Sigmoid colon (tissue), 7 donors: ENCODE measurements around the gene PRR20G. TPM values are rescaled to one million over a fixed set of nuclear protein-coding genes. Genes with fewer than 3 reads are reported as not detected.

Experiments used
- DNase-seq: peaks from one replicate; pipeline ENCODE4 v3.0.0-alpha.2; 2019
- H3K27ac ChIP-seq, 4 donors: fragments of 200-600 bp; sonication (generic); one replicate each; pipeline ENCODE4 v1.5.1; 2016 to 2019; ENCODE audit warnings: mild to moderate bottlenecking in 1 of 4
- H3K27me3 ChIP-seq, 3 donors: fragments of 200-600 bp; sonication (generic); one replicate each; pipeline ENCODE4 v1.5.1; 2019; ENCODE audit warnings: mild to moderate bottlenecking in 1 of 3
- H3K36me3 ChIP-seq, 4 donors: fragments of 200-600 bp; sonication (generic); one replicate each; pipeline ENCODE4 v1.5.1; 2016 to 2019
- H3K4me1 ChIP-seq, 4 donors: fragments of 200-600 bp; sonication (generic); one replicate each; pipeline ENCODE4 v1.5.1; 2017 to 2019
- H3K4me3 ChIP-seq, 4 donors: fragments of 200-600 bp; sonication (generic); one replicate each; pipeline ENCODE4 v1.5.1; 2017 to 2019; ENCODE audit warnings: mild to moderate bottlenecking in 2 of 4, moderate library complexity in 1 of 4
- H3K9me3 ChIP-seq, 4 donors: fragments of 200-600 bp in 3 of 4; sonication (generic) in 3 of 4; one replicate each; pipeline versions ENCODE4 v1.5.1 to v1.6.1; 2013 to 2019
- CTCF ChIP-seq, 4 experiments: fragments of 450-650 bp in 3 of 4; fragments of 200-600 bp in 1 of 4; IDR thresholded peaks; one replicate each; pipeline ENCODE4 v1.5.1; 2016 to 2019; ENCODE audit warnings: antibody characterized with exemption in 4 of 4, mild to moderate bottlenecking in 3 of 4, moderate library complexity in 2 of 4
- EP300 ChIP-seq, 4 donors: sonication (generic); formaldehyde crosslinking; IDR thresholded peaks; one replicate each; pipeline ENCODE4 v1.6.1; 2017; ENCODE audit warnings: antibody characterized with exemption in 4 of 4
- POLR2A ChIP-seq, 2 donors: fragments of 450-650 bp; IDR thresholded peaks; one replicate each; pipeline ENCODE4 v1.6.1; 2016; ENCODE audit warnings: antibody characterized with exemption in 2 of 2, mild to moderate bottlenecking in 2 of 2, moderate library complexity in 2 of 2
- POLR2AphosphoS5 ChIP-seq, 4 donors: sonication (generic); formaldehyde crosslinking; IDR thresholded peaks; one replicate each; pipeline ENCODE4 v1.6.1; 2017; ENCODE audit warnings: antibody characterized with exemption in 4 of 4
- WGBS, 2 donors: extraction: QIAGEN DNeasy Blood & Tissue Kit; methylation state at CpG; one replicate each; pipeline ENCODE4 v1.1.7; 2013; 5-methylcytosine and 5-hydroxymethylcytosine counted together
- intact Hi-C: fragments of 100-400 bp; cut with DNase I; formaldehyde crosslinking; loops from one replicate; pipeline ENCODE4 v1.15.1; 2023
- polyA plus RNA-seq, 3 donors: library from polyadenylated mRNA; stranded (reverse); fragments of 200-250 nt; gene quantifications; one replicate each; pipeline ENCODE4 v1.2.3, GENCODE V29; 2013
- total RNA-seq, 4 donors: library from RNA; depleted of rRNA; stranded (reverse); fragments of >200 nt; gene quantifications; one replicate each; pipeline ENCODE4 v1.1.0, GENCODE V29; 2016
- donor health status: healthy with polysubstance abuse.
- donor health status: Bipolar disorder and iron deficiency.
- donor health status: healthy.

Gene PRR20G
- total and polyA plus RNA-seq, 7 donors, result not detected

GRCh38 chr3:127306361-127307111 is 18.7 kb upstream of the PRR20G start:
- H3K27me3 ChIP-seq, result peaks cover 0 to 16% (median 4%) of the 10 kb centered on the region in 3 donors
- H3K4me3 ChIP-seq, result no peak overlapping the region
- TF ChIP-seq CTCF (IDR thresholded peaks at IDR 0.05) (no peak), POLR2A (IDR thresholded peaks at IDR 0.05) (no peak), POLR2AphosphoS5 (IDR thresholded peaks at IDR 0.05) (no peak), EP300 (IDR thresholded peaks at IDR 0.05) (no peak)
- DNase-seq, result no peak
- no peaks in the 10 kb centered on the region for H3K9me3 ChIP-seq
- WGBS, 2 donors, result 84 to 87% methylated on average over 18 of the region's 18 CpGs
- H3K36me3 ChIP-seq, result no peaks in the 10 kb centered on the region
- no peak overlapping the region for H3K27ac ChIP-seq
- intact Hi-C loops, result no loop called here
- H3K4me1 ChIP-seq, result no peaks in the 10 kb centered on the region

GRCh38 chr3:127305499-127306060 is 17.7 kb upstream of the PRR20G start:
- Histone ChIP-seq H3K4me1 (no peaks in the 10 kb centered on the region), H3K27me3 (peaks cover 0 to 16% (median 4%) of the 10 kb centered on the region in 3 donors), H3K4me3 (no peak overlapping the region), H3K9me3 (no peaks in the 10 kb centered on the region), H3K27ac (no peak overlapping the region), H3K36me3 (no peaks in the 10 kb centered on the region)
- no peak for DNase-seq
- intact Hi-C loops, result no loop called here
- TF ChIP-seq POLR2A (IDR thresholded peaks at IDR 0.05) (no peak), EP300 (IDR thresholded peaks at IDR 0.05) (no peak), CTCF (IDR thresholded peaks at IDR 0.05) (no peak), POLR2AphosphoS5 (IDR thresholded peaks at IDR 0.05) (no peak)
- 62 to 70% methylated on average over 9 of the region's 9 CpGs for WGBS, 2 donors

- Histone ChIP-seq H3K4me3 (no peak overlapping the region), H3K27ac (no peak overlapping the region), H3K9me3 (no peaks in the 10 kb centered on the region), H3K36me3 (no peaks in the 10 kb centered on the region), H3K27me3 (peaks cover 0 to 16% (median 4%) of the 10 kb centered on the region in 3 donors), H3K4me1 (no peaks in the 10 kb centered on the region)
- 22 to 64% methylated on average over 25 of the region's 25 CpGs for WGBS, 2 donors
- intact Hi-C loops, result no loop called here
- DNase-seq, result no peak
- TF ChIP-seq EP300 (IDR thresholded peaks at IDR 0.05) (no peak), POLR2AphosphoS5 (IDR thresholded peaks at IDR 0.05) (no peak), POLR2A (IDR thresholded peaks at IDR 0.05) (no peak), CTCF (IDR thresholded peaks at IDR 0.05) (no peak)
These were observed 16.4 kb upstream of the PRR20G start for GRCh38 chr3:127304121-127304744.

GRCh38 chr3:127299276-127299675 is 11.4 kb upstream of the PRR20G start:
- H3K4me1 ChIP-seq, result no peaks in the 10 kb centered on the region
- WGBS, 2 donors, result 85 to 90% methylated on average over 6 of the region's 6 CpGs
- H3K36me3 ChIP-seq, result no peaks in the 10 kb centered on the region
- no peaks in the 10 kb centered on the region for H3K9me3 ChIP-seq
- H3K27ac ChIP-seq, result no peak overlapping the region
- TF ChIP-seq POLR2A (IDR thresholded peaks at IDR 0.05) (no peak), EP300 (IDR thresholded peaks at IDR 0.05) (no peak), CTCF (IDR thresholded peaks at IDR 0.05) (no peak), POLR2AphosphoS5 (IDR thresholded peaks at IDR 0.05) (peak in 1 of 4 donors; percentile 6)
- peak; percentile 70 for DNase-seq
- intact Hi-C loops, result no loop called here
- H3K4me3 ChIP-seq, result no peak overlapping the region
- no peaks in the 10 kb centered on the region for H3K27me3 ChIP-seq
